Astrocyte (in vitro differentiated cells and primary cell): ENCODE measurements around the gene HLA-A. TPM values are rescaled to one million over a fixed set of nuclear protein-coding genes. Genes with fewer than 3 reads are reported as not detected.
"Not testable (repeated sequence)": the region's sequence is repeated elsewhere in the genome, so short reads cannot be mapped to it uniquely, and the experiment has no call there.

ENCODE experiments used
- DNase-seq: peaks from one replicate; pipeline ENCODE4 v3.0.0-alpha.2; 2010; ENCODE audit warnings: low read depth
- FAIRE-seq: peaks from 2 replicates; lab custom pipeline; 2011; peaks lifted over from hg19 to GRCh38; lab: Jason Lieb, UNC
- H2AFZ ChIP-seq: 2 replicates; pipeline ENCODE4 v1.6.0; 2012; ENCODE audit warnings: low read depth, low read length, inconsistent platforms
- H3K27ac ChIP-seq: 2 replicates; pipeline ENCODE4 v1.5.1; 2011; ENCODE audit warnings: low read depth, low read length, inconsistent platforms
- H3K27me3 ChIP-seq: 2 replicates; pipeline ENCODE4 v1.6.0; 2011; ENCODE audit warnings: low read length, inconsistent platforms; ENCODE audit not compliant: insufficient read depth
- H3K36me3 ChIP-seq: 2 replicates; pipeline ENCODE4 v1.5.1; 2011; ENCODE audit warnings: low read length, inconsistent platforms; ENCODE audit not compliant: insufficient read depth
- H3K4me1 ChIP-seq: 2 replicates; pipeline ENCODE4 v1.5.1; 2011; ENCODE audit warnings: low read length, inconsistent platforms; ENCODE audit not compliant: insufficient read depth
- H3K4me2 ChIP-seq: 2 replicates; pipeline ENCODE4 v1.6.0; 2012; ENCODE audit warnings: low read length, inconsistent platforms
- H3K4me3 ChIP-seq: 2 replicates; pipeline ENCODE4 v1.5.1; 2011; ENCODE audit warnings: low read depth, mild to moderate bottlenecking, low read length, inconsistent platforms; ENCODE audit not compliant: insufficient read depth
- H3K79me2 ChIP-seq: 2 replicates; pipeline ENCODE4 v1.6.0; 2012; ENCODE audit warnings: mild to moderate bottlenecking, low read length, inconsistent platforms; ENCODE audit not compliant: insufficient read depth
- H3K9ac ChIP-seq: 2 replicates; pipeline ENCODE4 v1.6.0; 2012; ENCODE audit warnings: mild to moderate bottlenecking, low read length, inconsistent platforms
- H3K9me3 ChIP-seq: 2 replicates; pipeline ENCODE4 v1.5.1; 2012; ENCODE audit warnings: low read depth, mild to moderate bottlenecking, low read length, inconsistent platforms; ENCODE audit not compliant: insufficient read depth
- H4K20me1 ChIP-seq: 2 replicates; pipeline ENCODE4 v1.6.0; 2012; ENCODE audit warnings: low read length, inconsistent platforms; ENCODE audit not compliant: insufficient read depth
- H3K27ac Mint-ChIP-seq: one replicate; pipeline ENCODE4 v1.8.0; 2021; ENCODE audit warnings: mild to moderate bottlenecking, mixed read lengths; ENCODE audit not compliant: unreplicated experiment
- H3K27me3 Mint-ChIP-seq: one replicate; pipeline ENCODE4 v1.8.0; 2021; ENCODE audit warnings: low read depth, mixed read lengths; ENCODE audit not compliant: unreplicated experiment
- H3K36me3 Mint-ChIP-seq: one replicate; pipeline ENCODE4 v1.8.0; 2021; ENCODE audit warnings: low read depth, mixed read lengths; ENCODE audit not compliant: unreplicated experiment
- H3K4me1 Mint-ChIP-seq: one replicate; pipeline ENCODE4 v1.8.0; 2021; ENCODE audit warnings: low read depth, mixed read lengths; ENCODE audit not compliant: unreplicated experiment
- H3K4me3 Mint-ChIP-seq: one replicate; pipeline ENCODE4 v1.8.0; 2021; ENCODE audit warnings: mild to moderate bottlenecking, moderate library complexity, mixed read lengths; ENCODE audit not compliant: unreplicated experiment
- H3K9me3 Mint-ChIP-seq: one replicate; pipeline ENCODE4 v1.8.0; 2021; ENCODE audit warnings: mild to moderate bottlenecking, mixed read lengths; ENCODE audit not compliant: unreplicated experiment
- CTCF ChIP-seq: IDR thresholded peaks from 2 replicates; pipeline ENCODE4 v1.5.1; 2011; ENCODE audit warnings: low read depth, mild to moderate bottlenecking, inconsistent platforms, low read length, moderate library complexity; ENCODE audit not compliant: insufficient read depth
- EZH2 ChIP-seq: IDR thresholded peaks from 2 replicates; pipeline ENCODE4 v1.6.1; 2012; ENCODE audit warnings: mild to moderate bottlenecking, low read length, inconsistent platforms; ENCODE audit not compliant: insufficient read depth
- total RNA-seq: library from RNA; stranded (reverse); gene quantifications from 2 replicates; pipeline ENCODE4 v1.2.1, GENCODE V29; 2021

The HLA-A gene
- total RNA-seq, 1 donor from 2014 or later = 327 TPM

- peak overlapping the region; percentile 98 for H3K4me2 ChIP-seq
- H3K4me1 ChIP-seq = peaks cover 4% of the 10 kb centered on the region
- DNase-seq = no peak
- peaks cover 33% of the 10 kb centered on the region for H3K27me3 ChIP-seq
- no peak for FAIRE-seq
- H3K36me3 Mint-ChIP-seq = no peaks in the 10 kb centered on the region
- peaks cover 9% of the 10 kb centered on the region for H3K4me1 Mint-ChIP-seq
- H3K9ac ChIP-seq = peak overlapping the region; percentile 75
- peak overlapping the region; percentile 94 for H2AFZ ChIP-seq
- peak overlapping the region; percentile 62 for H3K4me3 ChIP-seq
- peaks cover 63% of the 10 kb centered on the region for H3K27me3 Mint-ChIP-seq
- no peaks in the 10 kb centered on the region for H3K36me3 ChIP-seq
- no peaks in the 10 kb centered on the region for H3K9me3 Mint-ChIP-seq
- H3K79me2 ChIP-seq = no peaks in the 10 kb centered on the region
- peaks cover 5% of the 10 kb centered on the region for H4K20me1 ChIP-seq
- H3K27ac Mint-ChIP-seq = peak overlapping the region; percentile 7
- H3K9me3 ChIP-seq = no peaks in the 10 kb centered on the region
- H3K4me3 Mint-ChIP-seq = peak overlapping the region; percentile 80
- TF ChIP-seq CTCF (no peak), EZH2 (no peak)
- no peak overlapping the region for H3K27ac ChIP-seq
Observed at GRCh38 chr6:29977425-29977727, 35.0 kb downstream of the HLA-A start.

DNA sequence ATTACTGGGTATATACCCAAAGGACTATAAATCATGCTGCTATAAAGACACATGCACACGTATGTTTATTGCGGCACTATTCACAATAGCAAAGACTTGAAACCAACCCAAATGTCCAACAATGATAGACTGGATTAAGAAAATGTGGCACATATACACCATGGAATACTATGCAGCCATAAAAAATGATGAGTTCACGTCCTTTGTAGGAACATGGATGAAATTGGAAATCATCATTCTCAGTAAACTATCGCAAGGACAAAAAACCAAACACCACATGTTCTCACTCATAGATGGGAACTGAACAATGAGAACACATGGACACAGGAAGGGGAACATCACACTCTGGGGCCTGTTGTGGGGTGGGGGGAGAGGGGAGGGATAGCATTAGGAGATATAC is 37.7 kb downstream of the HLA-A start:
- not testable (repeated sequence) for H3K27ac ChIP-seq, H3K4me2 ChIP-seq, FAIRE-seq, H3K4me1 ChIP-seq, H3K36me3 Mint-ChIP-seq, DNase-seq, H3K9me3 Mint-ChIP-seq, H3K27ac Mint-ChIP-seq, H3K4me1 Mint-ChIP-seq, H3K4me3 Mint-ChIP-seq, H3K79me2 ChIP-seq, H3K9me3 ChIP-seq, H4K20me1 ChIP-seq, H3K4me3 ChIP-seq, H3K36me3 ChIP-seq, H2AFZ ChIP-seq, H3K9ac ChIP-seq
- peaks cover 21% of the 10 kb centered on the region for H3K27me3 ChIP-seq
- peaks cover 47% of the 10 kb centered on the region for H3K27me3 Mint-ChIP-seq

DNA sequence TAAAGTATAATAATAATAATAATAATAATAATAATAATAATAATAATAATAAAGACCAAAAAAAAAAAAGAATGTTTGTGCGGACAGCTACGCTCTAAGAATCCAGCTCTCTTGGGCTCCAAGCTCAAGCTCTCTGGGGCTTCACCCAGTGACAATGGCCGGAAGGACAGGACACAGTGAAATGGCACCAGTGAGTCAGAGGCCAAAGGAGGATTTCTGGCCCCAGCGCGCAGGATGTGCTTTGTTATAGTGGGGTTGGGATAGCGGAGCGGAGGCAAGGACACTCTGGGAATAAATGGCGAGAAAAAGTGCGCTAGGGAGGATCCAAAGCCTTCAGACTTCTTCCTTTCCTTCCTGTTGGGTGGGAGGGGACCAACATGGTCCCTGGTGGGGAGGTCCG is 38.2 kb downstream of the HLA-A start:
- DNase-seq = no peak
- Mint-ChIP-seq H3K4me1 (peaks cover 9% of the 10 kb centered on the region), H3K27me3 (peaks cover 45% of the 10 kb centered on the region), H3K4me3 (no peak overlapping the region), H3K36me3 (no peaks in the 10 kb centered on the region), H3K9me3 (peaks cover 3% of the 10 kb centered on the region), H3K27ac (no peak overlapping the region)
- Histone ChIP-seq H4K20me1 (peaks cover 5% of the 10 kb centered on the region), H3K9ac (no peak overlapping the region), H3K4me2 (no peak overlapping the region), H2AFZ (no peak overlapping the region), H3K79me2 (no peaks in the 10 kb centered on the region), H3K27me3 (peaks cover 16% of the 10 kb centered on the region), H3K9me3 (no peaks in the 10 kb centered on the region), H3K4me3 (no peak overlapping the region), H3K36me3 (no peaks in the 10 kb centered on the region), H3K4me1 (peaks cover 4% of the 10 kb centered on the region), H3K27ac (no peak overlapping the region)
- TF ChIP-seq EZH2 (no peak), CTCF (no peak)
- no peak for FAIRE-seq
